Esophagus squamous epithelium (tissue), 4 donors: ENCODE results near the gene ANOS1.

ENCODE experiments used
- POLR2A ChIP-seq, 4 donors: fragments of 450-650 bp; IDR thresholded peaks; one replicate each; pipeline ENCODE4 v1.6.1; 2017; ENCODE audit warnings: antibody characterized with exemption in 4 of 4, mild to moderate bottlenecking in 4 of 4, moderate library complexity in 3 of 4
- TF ChIP-seq, protein P1 (sequence below), 6 experiments: fragments of 450-650 bp in 4 of 6; fragments of 200-600 bp in 2 of 6; sonication (generic) in 2 of 6; IDR thresholded peaks; one replicate each; pipeline ENCODE4 v1.5.1; 2016 to 2019; ENCODE audit warnings: antibody characterized with exemption in 6 of 6, mild to moderate bottlenecking in 4 of 6, moderate library complexity in 4 of 6

- TF ChIP-seq POLR2A (IDR thresholded peaks at IDR 0.05): no peak
- TF ChIP-seq, protein P1, sequence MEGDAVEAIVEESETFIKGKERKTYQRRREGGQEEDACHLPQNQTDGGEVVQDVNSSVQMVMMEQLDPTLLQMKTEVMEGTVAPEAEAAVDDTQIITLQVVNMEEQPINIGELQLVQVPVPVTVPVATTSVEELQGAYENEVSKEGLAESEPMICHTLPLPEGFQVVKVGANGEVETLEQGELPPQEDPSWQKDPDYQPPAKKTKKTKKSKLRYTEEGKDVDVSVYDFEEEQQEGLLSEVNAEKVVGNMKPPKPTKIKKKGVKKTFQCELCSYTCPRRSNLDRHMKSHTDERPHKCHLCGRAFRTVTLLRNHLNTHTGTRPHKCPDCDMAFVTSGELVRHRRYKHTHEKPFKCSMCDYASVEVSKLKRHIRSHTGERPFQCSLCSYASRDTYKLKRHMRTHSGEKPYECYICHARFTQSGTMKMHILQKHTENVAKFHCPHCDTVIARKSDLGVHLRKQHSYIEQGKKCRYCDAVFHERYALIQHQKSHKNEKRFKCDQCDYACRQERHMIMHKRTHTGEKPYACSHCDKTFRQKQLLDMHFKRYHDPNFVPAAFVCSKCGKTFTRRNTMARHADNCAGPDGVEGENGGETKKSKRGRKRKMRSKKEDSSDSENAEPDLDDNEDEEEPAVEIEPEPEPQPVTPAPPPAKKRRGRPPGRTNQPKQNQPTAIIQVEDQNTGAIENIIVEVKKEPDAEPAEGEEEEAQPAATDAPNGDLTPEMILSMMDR (IDR thresholded peaks at IDR 0.05): no peak
Measured at GRCh38 chrX:8724300-8724699, 7.6 kb downstream of the ANOS1 start.
